HCT116 (cell line): Measurements from ENCODE around the gene RAB36.

Experiments used
- FOSL1 ChIP-seq: IDR thresholded peaks from 2 replicates; pipeline ENCODE4 v1.6.1; 2012; ENCODE audit warnings: low read depth
- POLR2AphosphoS5 ChIP-seq: IDR thresholded peaks from 2 replicates; pipeline ENCODE4 v1.6.1; 2011; ENCODE audit warnings: mild to moderate bottlenecking, low read depth, low read length, moderate library complexity
- ZNF274 ChIP-seq: fragments of 200-500 bp; sonication (Bioruptor generic); IDR thresholded peaks from 2 replicates; pipeline ENCODE4 v1.6.1; 2014; ENCODE audit warnings: mild to moderate bottlenecking, low read depth, low read length, inconsistent platforms
- TF ChIP-seq, protein P1 (sequence below), 3 experiments: fragments of 200-600 bp in 1 of 3; sonication (generic) in 1 of 3; IDR thresholded peaks in 2 of 3; conservative IDR thresholded peaks in 1 of 3; 2 replicates each; pipeline ENCODE4 v1.5.1; 2012 to 2017; ENCODE audit warnings: low read depth in 2 of 3, low read length in 2 of 3, antibody characterized with exemption in 1 of 3, borderline replicate concordance in 1 of 3, control low read depth in 1 of 3, mild to moderate bottlenecking in 1 of 3, mixed read lengths in 1 of 3, mixed run types in 1 of 3, moderate library complexity in 1 of 3; ENCODE audit not compliant: insufficient read depth in 1 of 3

GRCh38 chr22:23112472-23113012 lies 32.7 kb upstream of the RAB36 start:
- TF ChIP-seq POLR2AphosphoS5 (no peak), FOSL1 (no peak), ZNF274 (no peak)
- TF ChIP-seq, protein P1, sequence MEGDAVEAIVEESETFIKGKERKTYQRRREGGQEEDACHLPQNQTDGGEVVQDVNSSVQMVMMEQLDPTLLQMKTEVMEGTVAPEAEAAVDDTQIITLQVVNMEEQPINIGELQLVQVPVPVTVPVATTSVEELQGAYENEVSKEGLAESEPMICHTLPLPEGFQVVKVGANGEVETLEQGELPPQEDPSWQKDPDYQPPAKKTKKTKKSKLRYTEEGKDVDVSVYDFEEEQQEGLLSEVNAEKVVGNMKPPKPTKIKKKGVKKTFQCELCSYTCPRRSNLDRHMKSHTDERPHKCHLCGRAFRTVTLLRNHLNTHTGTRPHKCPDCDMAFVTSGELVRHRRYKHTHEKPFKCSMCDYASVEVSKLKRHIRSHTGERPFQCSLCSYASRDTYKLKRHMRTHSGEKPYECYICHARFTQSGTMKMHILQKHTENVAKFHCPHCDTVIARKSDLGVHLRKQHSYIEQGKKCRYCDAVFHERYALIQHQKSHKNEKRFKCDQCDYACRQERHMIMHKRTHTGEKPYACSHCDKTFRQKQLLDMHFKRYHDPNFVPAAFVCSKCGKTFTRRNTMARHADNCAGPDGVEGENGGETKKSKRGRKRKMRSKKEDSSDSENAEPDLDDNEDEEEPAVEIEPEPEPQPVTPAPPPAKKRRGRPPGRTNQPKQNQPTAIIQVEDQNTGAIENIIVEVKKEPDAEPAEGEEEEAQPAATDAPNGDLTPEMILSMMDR (IDR thresholded peaks at IDR 0.05 in 2 of 3, conservative IDR thresholded peaks at IDR 0.05 in 1 of 3; ENCODE audit: borderline replicate concordance in 1 of 3, insufficient read depth in 1 of 3, low read depth in 2 of 3, low read length in 2 of 3), result no peak
